ENCODE measurements around the gene EDDM3A.

DNA sequence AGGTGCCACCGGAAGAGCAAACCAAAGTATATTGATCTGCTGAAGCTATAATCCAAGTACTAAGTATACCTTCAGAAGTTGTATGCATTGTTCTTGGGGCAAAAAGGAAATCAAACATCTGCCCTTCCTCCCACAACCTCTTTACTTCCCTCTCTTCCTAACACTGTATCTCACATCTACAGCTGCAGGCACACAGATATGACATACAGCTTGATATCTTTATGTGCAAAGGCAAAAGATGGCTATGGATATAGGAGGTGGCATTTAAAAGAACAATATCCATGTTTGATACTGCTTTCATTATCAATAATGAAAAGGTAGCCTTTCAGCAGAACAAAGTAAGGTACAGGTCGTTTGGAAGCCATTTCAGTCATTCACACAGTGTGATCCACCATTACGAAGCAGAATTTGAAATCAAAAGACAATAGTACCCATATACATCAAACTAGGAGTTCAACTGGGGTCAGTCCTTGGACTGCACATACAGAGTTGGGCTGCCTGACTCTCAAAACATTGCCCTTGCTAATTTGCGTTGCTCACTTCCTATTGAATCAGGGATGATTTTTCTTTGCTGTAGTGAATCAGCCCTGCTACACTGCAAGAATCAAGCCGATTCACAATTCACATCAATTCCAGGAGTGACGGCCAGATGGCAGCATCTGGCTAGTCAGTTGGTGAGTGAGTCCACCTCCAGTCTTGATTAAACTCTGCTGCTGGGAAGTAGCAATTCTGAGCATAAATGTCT is 48.2 kb upstream of the EDDM3A start:
- TF ChIP-seq POLR2AphosphoS5 (IDR thresholded peaks at IDR 0.05; ENCODE audit: borderline replicate concordance, low read depth, low read length), result no peak
- no peak for TF ChIP-seq EZH2 (IDR thresholded peaks at IDR 0.05)
